ENCODE results near the gene ZBTB16.

Gene ZBTB16

GRCh38 chr11:114154271-114155047 is 94.9 kb downstream of the ZBTB16 start:
- DNase-seq (ENCODE audit: low spot score), result no peak

GRCh38 chr11:114155116-114155515 is 95.6 kb downstream of the ZBTB16 start:
- DNase-seq (ENCODE audit: low spot score), result no peak

DNA sequence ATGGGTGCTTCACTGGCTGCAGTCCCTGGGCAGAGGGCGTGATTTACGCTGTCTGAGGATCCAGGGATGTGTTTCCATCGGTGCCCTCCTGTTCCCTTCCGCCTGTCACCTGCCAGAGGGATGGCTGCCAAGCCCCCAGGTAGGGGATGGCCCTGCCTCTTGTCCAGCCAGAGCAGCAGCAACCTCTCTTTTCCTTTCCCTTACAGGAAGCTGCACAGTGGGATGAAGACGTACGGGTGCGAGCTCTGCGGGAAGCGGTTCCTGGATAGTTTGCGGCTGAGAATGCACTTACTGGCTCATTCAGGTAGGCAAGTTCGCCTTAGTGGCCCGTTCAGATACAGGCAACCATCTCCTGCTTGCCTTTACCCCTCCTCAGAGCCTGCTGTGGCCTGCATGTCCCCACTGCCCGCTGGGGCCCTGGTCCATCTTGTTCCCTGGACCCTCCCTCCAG is 96.6 kb downstream of the ZBTB16 start:
- no peak for DNase-seq (ENCODE audit: low spot score)

GRCh38 chr11:114156782-114157181 is 97.3 kb downstream of the ZBTB16 start:
- no peak for DNase-seq (ENCODE audit: low spot score)

GRCh38 chr11:114157476-114158050 is 98.1 kb downstream of the ZBTB16 start:
- no peak for DNase-seq (ENCODE audit: low spot score)

DNA sequence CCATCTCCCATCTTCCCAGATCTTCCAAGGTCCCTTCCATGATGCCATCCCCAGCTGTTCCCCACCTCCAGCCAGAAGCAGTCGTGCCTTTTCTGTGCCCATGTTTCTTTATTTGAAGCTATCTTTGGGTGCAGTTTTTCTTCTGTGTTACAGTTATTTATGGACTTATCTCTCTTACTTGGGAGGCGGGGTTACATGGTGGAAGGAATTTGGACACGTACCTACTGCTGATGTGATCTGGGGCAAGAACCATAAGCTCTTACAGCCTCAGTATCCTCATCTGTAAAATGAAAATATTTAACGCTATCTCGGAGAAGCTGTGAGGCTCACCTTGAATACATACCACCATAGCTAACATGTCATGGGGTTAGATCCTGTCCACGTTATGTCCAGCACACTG is 98.9 kb downstream of the ZBTB16 start:
- DNase-seq (ENCODE audit: low spot score), result no peak

GRCh38 chr11:114158886-114159285 is 99.4 kb downstream of the ZBTB16 start:
- no peak for DNase-seq (ENCODE audit: low spot score)

DNA sequence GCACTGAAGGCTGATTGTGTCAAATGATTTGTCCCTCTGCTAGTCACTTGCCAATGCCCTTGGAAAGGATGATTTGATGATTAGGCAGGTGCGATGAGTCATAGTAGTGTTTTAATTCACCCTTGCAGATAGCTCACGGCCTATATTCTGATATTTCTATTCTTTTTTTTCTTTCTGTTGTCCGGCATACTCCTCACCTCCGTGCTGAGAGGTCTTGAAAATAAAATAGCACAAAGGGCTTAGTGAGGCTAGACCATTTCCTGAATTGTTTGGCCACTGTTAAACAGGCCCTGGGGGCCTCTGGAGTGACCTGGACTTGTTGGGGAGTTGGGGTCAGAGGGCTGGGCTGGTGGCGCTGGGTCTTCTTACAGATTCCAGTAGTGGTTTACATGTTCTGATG is 99.8 kb downstream of the ZBTB16 start:
- DNase-seq (ENCODE audit: low spot score), result no peak

DNA sequence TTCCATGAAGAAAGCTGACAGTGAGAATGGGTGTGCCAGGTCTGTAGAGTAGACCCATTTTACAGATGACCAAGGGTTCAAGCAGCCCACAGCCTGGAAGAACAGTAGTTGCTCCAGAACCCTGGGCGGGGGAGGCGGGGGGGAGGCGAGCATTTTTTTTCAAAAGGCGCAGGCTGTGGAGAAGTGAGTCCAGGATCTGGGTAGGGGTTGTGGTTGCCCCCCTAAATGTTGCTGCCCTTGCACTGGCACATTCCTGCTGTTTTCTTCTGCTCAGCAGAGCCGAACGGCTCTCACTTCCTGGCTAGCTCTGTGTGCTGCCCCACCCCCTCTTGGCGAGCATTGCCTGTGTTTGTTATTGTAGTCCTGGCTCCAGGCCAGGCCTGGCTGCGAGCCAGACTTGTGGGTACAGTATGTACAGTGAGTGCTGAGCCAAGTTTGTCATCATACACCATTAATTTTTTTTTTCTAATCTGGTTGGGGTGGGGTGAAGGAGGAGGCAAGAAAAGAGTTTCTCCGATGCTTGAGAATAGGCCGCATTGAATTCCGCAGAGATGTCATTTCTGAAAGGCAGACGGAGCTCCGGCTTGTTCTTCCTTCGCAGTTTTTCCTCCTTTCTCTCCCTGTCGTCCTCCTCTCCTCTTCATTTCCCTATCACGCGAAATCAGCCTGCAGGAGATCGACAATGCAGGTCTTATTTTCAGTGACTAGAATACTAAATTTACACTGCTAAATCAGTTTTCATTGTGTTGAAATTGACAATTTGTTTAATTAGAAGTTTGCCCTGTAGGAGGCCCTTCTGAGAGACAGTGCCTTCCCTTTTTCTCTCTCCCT is 100.5 kb downstream of the ZBTB16 start:
- peak; percentile 80 for DNase-seq (ENCODE audit: low spot score)

DNA sequence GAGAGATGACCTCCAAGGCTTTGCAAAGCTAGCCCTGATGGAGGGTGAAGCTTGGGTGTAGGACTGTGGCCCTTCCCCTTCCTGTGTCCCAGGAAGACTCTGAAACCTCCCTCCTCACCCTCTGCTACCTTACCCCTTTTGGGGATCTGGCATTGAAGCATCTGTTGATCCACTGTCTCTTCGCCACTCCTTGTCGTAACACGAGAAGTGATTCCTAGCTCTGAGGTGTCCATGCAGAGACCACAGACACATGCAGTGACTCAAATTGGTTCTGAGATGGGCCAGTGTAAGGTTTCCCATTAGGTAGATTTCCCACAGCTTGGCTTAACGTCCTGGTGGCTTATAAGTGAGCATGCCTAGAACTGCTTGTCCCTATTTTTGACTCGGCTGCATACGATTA is 101.4 kb downstream of the ZBTB16 start:
- no peak for DNase-seq (ENCODE audit: low spot score)

GRCh38 chr11:114161486-114162250 is 102.2 kb downstream of the ZBTB16 start:
- DNase-seq (ENCODE audit: low spot score), result no peak

DNA sequence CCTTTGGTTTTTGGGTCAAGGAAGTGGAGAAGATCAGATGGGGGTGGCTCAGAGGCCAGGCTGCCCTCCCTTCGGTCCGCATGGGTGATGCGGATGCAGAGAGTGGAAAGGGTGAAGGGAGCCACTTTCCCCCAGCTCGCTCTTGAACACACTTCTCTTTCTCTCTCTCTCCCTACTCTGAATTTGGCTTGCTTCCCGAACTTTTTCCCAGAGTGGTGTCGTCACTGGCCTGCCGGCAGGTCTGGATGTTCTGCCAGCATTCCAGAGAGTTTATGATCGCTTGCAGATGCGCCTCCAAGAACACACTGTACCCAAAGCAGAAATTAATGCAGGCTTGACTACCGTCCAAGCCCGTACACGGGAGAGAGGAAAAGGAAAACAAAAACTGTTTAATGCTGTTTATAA is 103.2 kb downstream of the ZBTB16 start:
- DNase-seq (ENCODE audit: low spot score), result no peak

- DNase-seq (ENCODE audit: low spot score), result no peak
Measured at GRCh38 chr11:114163229-114163631, 103.7 kb downstream of the ZBTB16 start.

DNA sequence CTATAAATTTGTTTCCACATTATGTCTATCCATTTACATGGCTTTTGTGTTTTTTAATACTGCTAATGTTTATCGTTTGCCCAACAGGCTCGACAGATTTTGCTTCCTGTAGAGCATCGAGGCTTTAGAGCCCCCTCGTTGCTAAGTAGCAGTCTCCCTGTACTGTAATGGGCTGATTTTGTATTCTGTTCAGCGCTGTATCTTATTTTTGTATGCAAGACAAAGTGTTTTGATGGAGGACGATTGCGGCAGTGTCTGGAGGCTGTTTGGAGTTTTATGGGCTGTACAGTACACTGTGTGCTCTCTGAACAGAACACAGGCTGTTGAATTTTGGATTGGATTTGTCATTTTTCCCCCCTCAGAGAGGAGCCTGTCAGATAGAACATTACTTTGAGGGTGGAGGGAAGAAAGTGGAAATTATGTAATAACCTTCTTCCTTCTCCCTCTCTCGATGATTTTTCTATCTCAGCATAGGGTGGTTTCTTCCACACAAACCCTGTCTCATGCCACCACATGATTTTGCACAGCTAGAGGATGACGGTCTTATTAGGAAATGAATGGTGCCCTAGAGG is 104.4 kb downstream of the ZBTB16 start:
- DNase-seq (ENCODE audit: low spot score), result no peak

- DNase-seq (ENCODE audit: low spot score), result no peak
Measured at GRCh38 chr11:114164546-114164945, 105.0 kb downstream of the ZBTB16 start.

DNA sequence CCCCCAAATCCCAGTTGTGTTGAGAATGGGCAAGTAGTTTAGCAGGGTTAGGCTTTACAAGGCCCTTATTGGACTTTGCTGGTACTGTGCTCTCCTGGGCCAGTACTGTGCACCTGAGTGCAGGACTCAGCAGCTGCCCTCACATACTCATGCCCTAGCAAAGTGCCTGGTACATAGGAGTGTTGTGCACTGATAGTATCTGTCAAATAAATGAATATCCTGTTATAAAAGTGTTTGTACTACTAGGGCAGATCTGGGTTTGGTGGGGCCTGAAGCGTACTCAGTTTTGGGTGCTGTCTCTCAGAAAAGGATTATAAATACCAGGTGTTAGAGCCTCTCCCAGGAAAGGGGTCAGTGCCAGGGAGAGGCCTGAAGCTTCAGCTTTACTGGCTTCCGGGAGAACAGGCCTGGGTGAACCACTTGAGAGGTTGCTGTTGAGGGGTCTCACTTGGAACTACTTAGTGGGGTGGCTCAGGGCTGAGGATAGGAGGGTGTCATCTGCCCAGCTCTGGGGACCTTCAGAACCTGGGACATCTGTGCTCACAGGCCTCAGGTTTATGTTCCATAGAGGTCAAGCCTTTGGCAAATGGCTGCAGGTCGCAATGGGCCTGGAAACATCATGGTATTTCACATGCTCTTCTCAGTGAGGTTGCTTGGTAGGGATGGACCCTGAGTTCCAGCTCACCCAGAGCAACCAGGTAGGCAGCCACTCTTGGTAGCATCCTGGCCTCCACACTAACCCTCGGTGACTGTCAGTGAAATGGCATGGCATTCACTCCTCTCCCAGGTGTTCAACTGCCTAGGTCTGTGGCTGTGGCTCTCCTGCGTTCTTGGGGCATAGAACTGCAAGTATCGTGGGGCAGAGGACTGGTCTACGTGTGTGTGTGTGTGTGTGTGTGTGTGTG is 106.1 kb downstream of the ZBTB16 start:
- DNase-seq (ENCODE audit: low spot score), result no peak

GRCh38 chr11:114166362-114166761 is 106.9 kb downstream of the ZBTB16 start:
- DNase-seq (ENCODE audit: low spot score), result no peak

GRCh38 chr11:114166897-114167323 is 107.4 kb downstream of the ZBTB16 start:
- no peak for DNase-seq (ENCODE audit: low spot score)

DNA sequence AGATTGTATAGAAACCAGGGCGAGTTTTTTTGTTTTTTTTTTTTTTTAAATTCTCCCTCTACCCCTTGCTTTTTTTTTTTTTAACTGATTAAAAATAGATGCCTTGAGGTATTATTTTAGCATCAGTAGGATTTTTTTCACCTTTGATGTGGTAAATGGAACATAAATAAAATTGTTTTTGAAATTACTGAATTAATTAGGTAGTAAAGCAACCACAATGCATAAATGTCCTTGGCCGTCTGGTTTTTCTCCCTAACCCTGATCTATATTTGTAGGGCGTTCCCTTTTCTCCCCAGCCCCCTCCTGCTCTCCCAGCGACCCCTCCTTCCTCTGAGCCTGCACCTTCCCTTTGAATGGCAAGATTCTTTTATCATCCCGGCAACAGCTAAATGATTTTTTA is 107.8 kb downstream of the ZBTB16 start:
- no peak for DNase-seq (ENCODE audit: low spot score)

DNA sequence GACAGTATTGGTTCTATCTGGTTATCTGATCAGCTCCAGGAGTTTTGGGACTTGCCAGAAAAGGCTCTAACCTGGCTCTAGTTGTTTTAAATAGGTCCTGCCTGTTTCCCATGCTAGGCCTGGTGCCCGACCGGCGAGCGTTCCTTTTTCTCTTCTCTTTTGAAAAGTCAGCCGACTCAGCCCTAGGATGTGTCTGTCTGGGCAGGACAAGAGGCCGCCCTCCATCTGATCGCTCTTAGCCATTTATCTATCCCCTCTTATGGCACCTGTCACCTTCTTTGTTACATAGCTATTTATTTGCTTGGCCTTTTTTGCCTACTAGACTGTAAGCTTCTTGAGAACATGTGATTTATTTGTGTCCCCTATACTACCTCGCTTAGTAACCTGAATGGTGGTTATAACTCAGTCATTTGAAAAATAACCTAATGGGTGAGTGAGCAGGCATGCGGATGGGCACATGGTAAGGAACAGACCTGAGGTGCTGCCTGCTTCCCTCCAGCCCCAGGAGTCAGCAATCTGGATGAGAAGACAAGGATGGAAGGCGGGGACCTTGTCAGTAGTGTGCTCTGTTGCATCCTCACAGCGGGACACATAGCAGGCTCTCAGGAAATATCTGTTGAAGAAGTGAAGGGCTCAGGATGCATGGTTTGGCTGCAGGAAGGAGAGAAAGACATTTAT is 108.4 kb downstream of the ZBTB16 start:
- DNase-seq (ENCODE audit: low spot score), result no peak
